HEK293 (cell line): ENCODE data around the gene SLC25A44.

ENCODE experiments used
- ATF2 ChIP-seq: fragments of 450-650 bp; formaldehyde crosslinking; IDR thresholded peaks from 2 replicates; pipeline ENCODE4 v1.5.1; 2016; ENCODE audit warnings: missing biosample characterization, missing genetic modification characterization, low read depth
- CTCF ChIP-seq: fragments of 450-650 bp; formaldehyde crosslinking; IDR thresholded peaks from 2 replicates; pipeline ENCODE4 v1.5.1; 2016; ENCODE audit warnings: missing biosample characterization, missing genetic modification characterization
- ZNF146 ChIP-seq: fragments of 450-650 bp; formaldehyde crosslinking; IDR thresholded peaks from 2 replicates; pipeline ENCODE4 v1.5.1; 2016; ENCODE audit warnings: missing biosample characterization, missing genetic modification characterization
- ZNF221 ChIP-seq: fragments of 450-650 bp; formaldehyde crosslinking; IDR thresholded peaks from 2 replicates; pipeline ENCODE4 v1.5.1; 2017; ENCODE audit warnings: missing biosample characterization, missing genetic modification characterization, borderline replicate concordance
- ZNF280D ChIP-seq: fragments of 450-650 bp; formaldehyde crosslinking; IDR thresholded peaks from 2 replicates; pipeline ENCODE4 v1.5.1; 2016; ENCODE audit warnings: missing biosample characterization, missing genetic modification characterization
- ZNF776 ChIP-seq: fragments of 450-650 bp; formaldehyde crosslinking; IDR thresholded peaks from 2 replicates; pipeline ENCODE4 v1.5.0; 2017; ENCODE audit warnings: missing biosample characterization, missing genetic modification characterization, borderline replicate concordance

DNA sequence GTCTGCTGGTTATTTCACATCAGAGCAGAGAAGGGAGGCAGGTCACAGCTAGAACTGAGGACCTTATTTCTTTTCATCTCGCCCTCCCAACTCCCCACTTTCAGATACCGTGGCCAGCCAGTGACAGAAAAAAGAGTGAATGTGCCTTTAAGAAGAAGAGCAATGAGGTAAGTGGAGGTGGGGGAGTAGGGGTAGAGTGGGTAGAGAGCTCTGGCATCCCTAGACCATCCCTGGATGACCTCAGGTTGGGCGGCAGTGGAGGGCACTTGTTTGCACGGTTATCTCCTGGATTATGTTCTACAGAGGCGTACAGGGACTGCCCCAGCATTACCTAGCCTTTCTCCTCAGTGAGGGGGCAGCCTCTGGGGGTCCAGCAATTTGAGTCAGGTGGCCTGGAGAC is 35.9 kb upstream of the SLC25A44 start:
- TF ChIP-seq CTCF (tag by site-specific recombination) = no peak
- no peak for TF ChIP-seq ZNF280D (tag by site-specific recombination)
- no peak for TF ChIP-seq ZNF776 (tag by site-specific recombination)
- no peak for TF ChIP-seq ATF2 (tag by site-specific recombination)
- no peak for TF ChIP-seq ZNF221 (tag by site-specific recombination)
- no peak for TF ChIP-seq ZNF146 (tag by site-specific recombination)
